ENCODE data around the gene B4GAT1.

Gene B4GAT1

DNA sequence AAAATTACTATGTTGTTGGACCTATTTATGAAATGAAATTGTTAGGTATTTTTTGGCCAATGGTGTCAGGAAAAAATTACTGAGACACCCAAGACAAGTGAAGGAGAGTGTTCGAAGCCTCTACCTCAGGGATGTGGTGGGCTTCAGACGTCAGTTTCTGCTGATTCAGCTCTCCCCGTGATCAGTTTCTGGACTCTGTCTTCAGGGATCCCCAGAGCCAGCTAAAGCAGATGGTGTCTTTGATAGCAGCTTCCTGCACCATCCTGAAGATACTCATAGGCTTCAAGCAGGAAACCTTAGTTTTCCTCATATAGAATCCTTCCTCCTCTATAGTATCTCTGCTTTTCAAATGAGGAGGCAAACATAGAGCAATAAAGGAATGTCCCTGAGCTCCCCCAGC is 38.0 kb downstream of the B4GAT1 start:
- DNase-seq (ENCODE audit: low spot score): no peak

DNA sequence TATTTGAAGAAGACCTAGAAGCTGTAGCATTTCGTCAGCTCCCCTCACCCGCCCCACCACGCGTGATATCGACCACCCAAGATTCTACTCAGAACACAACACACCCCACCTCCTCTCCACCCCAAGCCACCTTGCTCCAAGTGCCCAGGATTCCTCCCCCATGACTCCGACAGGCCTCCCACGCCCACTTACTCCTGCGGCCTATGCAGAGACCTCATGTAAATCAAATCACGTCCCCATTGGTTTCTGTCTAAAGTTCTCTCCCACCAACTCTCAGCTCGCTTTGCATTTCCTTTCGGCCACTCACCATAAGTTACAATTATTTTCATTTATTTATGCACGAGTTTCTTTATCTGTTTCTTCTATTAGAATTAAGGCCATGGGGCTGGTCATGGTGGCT is 44.8 kb downstream of the B4GAT1 start:
- DNase-seq (ENCODE audit: low spot score): no peak

DNA sequence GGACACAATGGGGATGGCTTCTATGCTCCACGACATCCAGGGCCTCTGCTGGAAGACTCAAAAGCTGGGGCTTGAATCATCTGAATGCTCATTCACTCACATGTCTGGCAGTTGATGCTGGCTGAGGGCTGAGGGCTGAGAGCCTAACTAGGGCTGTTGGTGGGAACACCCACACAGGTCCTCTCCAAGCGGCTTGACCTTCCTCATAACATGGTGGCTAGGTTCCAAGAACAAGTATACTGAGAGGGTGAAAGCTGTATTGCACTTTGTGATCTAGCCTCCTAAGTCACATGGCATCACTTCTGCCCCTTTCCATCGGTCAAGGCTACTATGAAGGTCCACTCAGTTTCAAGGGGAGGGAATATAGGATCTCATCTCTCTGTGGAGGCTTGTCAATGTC is 48.2 kb downstream of the B4GAT1 start:
- DNase-seq (ENCODE audit: low spot score): no peak

DNA sequence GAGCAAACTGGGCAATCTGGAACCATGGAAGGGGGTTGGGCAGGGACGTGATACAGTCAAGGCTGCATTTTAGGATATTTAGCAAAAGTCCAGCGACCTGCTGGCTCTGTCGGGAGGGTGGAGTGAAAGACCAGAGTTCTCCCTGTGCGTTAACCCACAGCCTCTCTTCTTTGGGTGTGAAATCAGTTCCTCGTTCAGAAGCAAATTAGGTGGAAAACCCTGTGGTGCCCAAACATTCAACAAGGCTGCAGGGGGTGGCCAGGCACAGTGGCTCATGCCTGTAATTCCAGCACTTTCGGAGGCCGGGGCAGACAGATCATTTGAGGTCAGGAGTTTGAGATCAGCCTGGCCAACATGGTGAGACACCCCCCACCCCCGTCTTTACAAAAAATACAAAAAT is 49.8 kb downstream of the B4GAT1 start:
- DNase-seq (ENCODE audit: low spot score): no peak

All from CD4-positive, alpha-beta T cell treated with Interleukin-2 at 100 ng/mL for 4 hours (primary cell).